MG63 (cell line): Measurements from ENCODE around the gene TRANK1. TPM values are rescaled to one million over a fixed set of nuclear protein-coding genes. Genes with fewer than 3 reads are reported as not detected.
"Not testable (repeated sequence)": the region's sequence is repeated elsewhere in the genome, so short reads cannot be mapped to it uniquely, and the experiment has no call there.

Experiments used
- DNase-seq: peaks from one replicate; pipeline ENCODE4 v3.0.0-alpha.2; 2020
- H3K27me3 ChIP-seq: fragments of 250-450 bp; sonication (Bioruptor Pico); 2 replicates; pipeline ENCODE4 v1.5.1; 2020; ENCODE audit warnings: mild to moderate bottlenecking, moderate library complexity
- H3K36me3 ChIP-seq: fragments of 250-450 bp; sonication (Bioruptor Pico); 2 replicates; pipeline ENCODE4 v1.5.1; 2020; ENCODE audit warnings: mild to moderate bottlenecking, moderate library complexity
- H3K4me3 ChIP-seq: fragments of 250-450 bp; sonication (Bioruptor Pico); 2 replicates; pipeline ENCODE4 v1.5.1; 2020; ENCODE audit warnings: mild to moderate bottlenecking, moderate library complexity
- H3K9me3 ChIP-seq: fragments of 250-450 bp; sonication (Bioruptor Pico); 2 replicates; pipeline ENCODE4 v1.5.1; 2020; ENCODE audit warnings: mild to moderate bottlenecking, moderate library complexity
- total RNA-seq: library from RNA; depleted of rRNA; stranded (reverse); fragments of >200 nt; shearing (Covaris generic); gene quantifications from 2 replicates; pipeline ENCODE4 v1.2.3, GENCODE V29; 2014; ENCODE audit warnings: low replicate concordance

TRANK1 gene
- total RNA-seq, 1 experiment from 2014 or later = 3.8 TPM

DNA sequence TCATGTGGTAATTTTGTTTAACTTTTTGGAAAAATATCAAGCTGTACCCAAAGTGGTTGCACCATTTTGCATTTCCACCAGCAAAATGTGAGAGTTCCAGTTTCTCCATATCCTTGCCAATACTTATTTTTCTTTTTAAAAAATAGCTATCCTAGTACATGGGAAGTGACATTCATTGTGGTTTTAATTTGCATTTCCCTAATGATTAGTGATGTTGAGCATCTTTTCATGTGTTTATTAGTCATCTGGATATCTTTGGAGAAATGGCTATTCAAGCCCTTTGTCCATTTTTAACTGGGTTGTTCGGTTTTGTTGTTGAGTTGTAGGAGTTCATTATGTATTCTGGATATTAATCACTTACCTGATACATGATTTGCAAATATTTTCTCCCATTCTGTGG is 19.5 kb upstream of the TRANK1 start:
- H3K4me3 ChIP-seq = no peak overlapping the region
- no peaks in the 10 kb centered on the region for H3K36me3 ChIP-seq
- H3K9me3 ChIP-seq = no peaks in the 10 kb centered on the region
- no peak for DNase-seq
- H3K27me3 ChIP-seq = no peaks in the 10 kb centered on the region

DNA sequence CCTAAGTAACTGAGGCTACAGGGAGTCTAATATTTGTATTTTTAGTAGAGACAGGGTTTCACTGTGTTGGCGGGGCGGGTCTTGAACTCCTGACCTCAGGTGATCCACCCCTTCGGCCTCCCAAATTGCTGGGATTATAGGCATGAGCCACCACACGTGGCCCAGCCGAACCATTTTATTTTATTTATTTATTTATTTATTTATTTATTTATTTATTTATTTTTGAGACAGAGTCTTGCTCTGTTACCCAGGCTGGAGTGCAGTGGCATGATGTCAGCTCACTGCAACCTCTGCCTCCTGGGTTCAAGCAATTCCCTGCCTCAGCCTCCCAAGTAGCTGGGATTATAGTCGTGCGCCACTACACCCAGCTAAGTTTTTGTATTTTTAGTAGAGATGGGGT is 18.2 kb upstream of the TRANK1 start:
- H3K36me3 ChIP-seq, H3K9me3 ChIP-seq, H3K4me3 ChIP-seq, H3K27me3 ChIP-seq, DNase-seq: not testable (repeated sequence)

DNA sequence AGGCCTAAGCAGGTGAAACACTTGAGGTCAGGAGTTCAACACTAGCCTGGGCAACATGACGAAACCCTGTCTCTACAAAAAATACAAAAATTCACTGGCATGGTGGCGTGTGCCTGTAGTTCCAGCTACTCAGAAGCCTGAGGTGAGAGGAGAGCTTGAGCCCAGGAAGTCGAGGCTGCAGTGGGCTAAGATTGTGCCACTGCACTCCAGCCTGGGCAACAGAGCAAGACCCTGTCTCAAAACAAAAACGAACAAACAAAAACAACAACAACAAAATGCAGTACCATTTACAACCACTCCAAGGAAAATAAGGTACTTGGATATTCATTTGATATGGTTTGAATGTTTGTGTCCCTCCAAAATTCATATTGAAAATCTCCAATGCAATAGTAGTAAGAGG is 15.6 kb upstream of the TRANK1 start:
- H3K4me3 ChIP-seq = no peak overlapping the region
- H3K27me3 ChIP-seq = no peaks in the 10 kb centered on the region
- no peak for DNase-seq
- no peaks in the 10 kb centered on the region for H3K9me3 ChIP-seq
- no peaks in the 10 kb centered on the region for H3K36me3 ChIP-seq

DNA sequence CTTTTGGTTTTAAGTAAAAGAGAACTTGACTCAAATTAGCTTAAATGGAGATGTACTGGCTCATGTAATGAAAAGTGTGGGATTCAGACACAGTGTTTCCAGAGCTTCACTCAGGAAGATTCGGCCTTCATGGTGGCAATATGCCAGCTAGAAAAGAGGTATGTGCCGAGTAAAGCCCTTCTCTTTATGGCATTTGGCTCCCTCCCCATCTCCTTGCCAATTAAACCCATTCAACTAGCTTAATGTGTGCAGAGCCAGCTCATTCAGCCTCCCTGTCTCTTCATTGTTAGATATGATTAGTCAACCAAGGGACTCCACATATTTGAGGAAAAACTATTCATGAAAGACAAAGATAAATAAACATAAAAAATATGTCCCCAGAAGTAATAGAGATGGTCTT is 15.0 kb upstream of the TRANK1 start:
- DNase-seq = peak; percentile 3
- no peaks in the 10 kb centered on the region for H3K27me3 ChIP-seq
- no peaks in the 10 kb centered on the region for H3K9me3 ChIP-seq
- no peaks in the 10 kb centered on the region for H3K36me3 ChIP-seq
- no peak overlapping the region for H3K4me3 ChIP-seq

DNA sequence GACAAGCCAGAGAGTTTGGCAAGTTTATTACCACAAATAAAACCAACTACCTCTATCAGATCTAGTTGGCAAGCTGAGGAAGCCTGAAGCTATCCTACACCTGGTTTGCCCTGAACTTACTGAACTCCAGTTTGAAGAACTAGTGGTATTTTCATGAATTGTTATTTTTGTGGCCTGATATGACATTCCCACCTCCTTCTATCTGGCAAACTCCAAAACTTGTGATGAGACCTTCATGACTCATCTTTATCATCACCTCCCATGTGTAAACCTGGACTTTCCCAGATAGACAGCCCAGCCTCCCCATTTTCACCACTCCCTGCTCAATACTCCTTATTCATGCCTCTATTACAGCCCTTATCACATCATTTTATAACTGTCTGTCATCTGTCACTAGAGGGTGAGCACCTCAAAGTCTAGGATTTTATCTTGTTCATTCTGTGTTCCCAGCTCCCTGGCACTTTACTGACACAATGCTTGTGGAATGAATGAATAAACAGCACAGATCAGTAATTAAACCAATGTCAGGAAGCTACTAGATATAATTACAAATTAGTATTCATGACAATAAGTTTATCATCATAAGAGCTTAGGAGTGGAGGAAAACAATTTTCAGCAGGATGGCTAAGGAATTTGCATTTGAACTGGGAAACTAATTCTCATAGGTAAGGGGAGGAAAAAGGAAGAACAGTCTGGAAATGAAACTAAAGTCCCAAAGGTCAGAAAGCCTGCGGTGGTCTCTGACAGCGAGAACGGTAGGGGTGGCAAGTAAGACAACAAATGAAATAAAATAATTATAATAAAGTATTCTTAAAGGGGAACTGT is 13.2 kb upstream of the TRANK1 start:
- H3K36me3 ChIP-seq = no peaks in the 10 kb centered on the region
- no peak overlapping the region for H3K4me3 ChIP-seq
- H3K9me3 ChIP-seq = no peaks in the 10 kb centered on the region
- DNase-seq = no peak
- H3K27me3 ChIP-seq = no peaks in the 10 kb centered on the region

DNA sequence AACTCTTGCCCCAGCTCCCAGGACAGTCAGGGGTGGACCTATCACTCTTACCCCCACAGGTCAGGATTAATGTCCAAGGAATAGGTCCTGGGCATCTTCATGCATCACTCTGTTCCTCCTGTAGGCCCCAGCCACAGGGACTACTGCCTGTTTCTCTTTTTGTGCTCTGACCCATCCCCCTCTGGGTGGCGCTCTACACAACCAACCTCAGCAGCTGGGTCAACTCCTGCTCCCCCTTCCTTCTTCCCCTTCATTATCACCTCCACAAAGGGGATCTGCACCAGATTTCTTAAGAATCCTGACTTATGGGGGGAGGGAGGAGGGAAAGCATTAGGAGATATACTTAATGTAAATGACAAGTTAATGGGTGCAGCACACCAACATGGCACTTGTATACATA is 12.2 kb upstream of the TRANK1 start:
- no peak for DNase-seq
- Histone ChIP-seq H3K36me3 (no peaks in the 10 kb centered on the region), H3K9me3 (no peaks in the 10 kb centered on the region), H3K4me3 (no peak overlapping the region), H3K27me3 (no peaks in the 10 kb centered on the region)

DNA sequence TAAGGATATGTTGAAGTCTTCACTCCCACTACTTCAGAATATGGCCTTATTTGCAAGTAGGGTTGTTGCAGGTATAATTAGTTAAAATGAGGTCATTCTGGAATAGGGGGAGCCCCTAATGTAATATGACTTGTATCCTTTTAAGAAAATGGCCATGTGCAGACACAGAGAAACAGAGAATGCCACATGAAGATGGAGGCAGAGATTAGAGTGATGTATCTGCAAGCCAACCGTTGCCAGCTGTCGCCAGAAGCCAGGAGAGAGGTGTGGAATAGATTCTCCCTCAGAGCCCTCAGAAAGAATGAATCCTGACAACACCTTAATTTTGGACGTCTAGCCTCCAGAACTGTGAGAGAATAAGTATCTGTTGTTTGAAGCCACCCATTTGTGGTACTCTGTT is 11.3 kb upstream of the TRANK1 start:
- Histone ChIP-seq H3K4me3 (no peak overlapping the region), H3K36me3 (no peaks in the 10 kb centered on the region), H3K9me3 (no peaks in the 10 kb centered on the region), H3K27me3 (no peaks in the 10 kb centered on the region)
- no peak for DNase-seq

DNA sequence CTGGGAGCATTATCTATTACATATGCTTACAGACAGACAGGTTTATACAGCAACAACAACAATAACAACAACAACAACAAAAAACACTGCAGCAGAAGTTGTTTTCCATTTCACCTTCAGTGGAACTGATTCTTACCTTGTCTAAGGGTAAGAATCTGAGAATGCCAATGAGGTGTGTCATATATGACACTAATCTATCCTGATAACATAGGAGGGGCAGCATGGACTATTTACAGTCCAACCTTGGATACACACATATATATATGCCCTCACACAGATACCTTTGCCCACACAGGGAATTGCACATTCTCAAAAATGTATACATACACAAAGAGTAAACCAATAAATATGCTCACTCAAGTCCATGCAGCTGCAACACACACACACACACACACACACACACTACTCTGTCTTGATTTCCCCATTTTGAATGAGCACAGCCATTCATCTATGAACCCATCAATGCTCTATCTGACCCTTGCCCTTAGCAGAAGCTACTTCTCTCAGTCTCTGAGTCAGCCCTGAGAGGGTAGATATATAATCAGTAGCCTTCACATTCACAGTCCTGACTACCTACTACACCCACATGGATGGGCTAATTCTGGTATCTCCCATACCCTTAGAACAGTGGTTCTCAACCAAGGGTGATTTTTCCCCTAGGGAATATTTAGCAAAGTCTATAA is 9.7 kb upstream of the TRANK1 start:
- DNase-seq = no peak
- no peaks in the 10 kb centered on the region for H3K27me3 ChIP-seq
- no peaks in the 10 kb centered on the region for H3K36me3 ChIP-seq
- no peaks in the 10 kb centered on the region for H3K9me3 ChIP-seq
- H3K4me3 ChIP-seq = no peak overlapping the region

DNA sequence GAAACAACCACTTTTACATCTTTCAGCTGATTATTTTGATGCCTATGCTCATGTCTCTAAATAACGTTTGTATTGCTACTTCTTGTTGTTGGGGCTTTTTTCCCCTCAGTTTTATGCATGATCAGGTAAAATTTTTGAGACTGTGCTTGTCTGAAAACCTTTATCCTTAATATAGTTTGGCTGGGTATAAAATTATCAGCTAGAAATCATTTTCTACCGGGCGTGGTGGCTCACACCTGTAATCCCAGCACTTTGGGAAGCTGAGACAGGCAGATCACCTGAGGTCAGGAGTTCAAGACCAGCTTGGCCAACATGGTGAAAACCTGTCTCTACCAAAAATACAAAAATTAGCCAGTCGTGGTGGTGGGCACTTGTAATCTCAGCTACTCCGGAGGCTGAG is 3.0 kb upstream of the TRANK1 start:
- H3K4me3 ChIP-seq, H3K36me3 ChIP-seq, DNase-seq, H3K9me3 ChIP-seq, H3K27me3 ChIP-seq: not testable (repeated sequence)

DNA sequence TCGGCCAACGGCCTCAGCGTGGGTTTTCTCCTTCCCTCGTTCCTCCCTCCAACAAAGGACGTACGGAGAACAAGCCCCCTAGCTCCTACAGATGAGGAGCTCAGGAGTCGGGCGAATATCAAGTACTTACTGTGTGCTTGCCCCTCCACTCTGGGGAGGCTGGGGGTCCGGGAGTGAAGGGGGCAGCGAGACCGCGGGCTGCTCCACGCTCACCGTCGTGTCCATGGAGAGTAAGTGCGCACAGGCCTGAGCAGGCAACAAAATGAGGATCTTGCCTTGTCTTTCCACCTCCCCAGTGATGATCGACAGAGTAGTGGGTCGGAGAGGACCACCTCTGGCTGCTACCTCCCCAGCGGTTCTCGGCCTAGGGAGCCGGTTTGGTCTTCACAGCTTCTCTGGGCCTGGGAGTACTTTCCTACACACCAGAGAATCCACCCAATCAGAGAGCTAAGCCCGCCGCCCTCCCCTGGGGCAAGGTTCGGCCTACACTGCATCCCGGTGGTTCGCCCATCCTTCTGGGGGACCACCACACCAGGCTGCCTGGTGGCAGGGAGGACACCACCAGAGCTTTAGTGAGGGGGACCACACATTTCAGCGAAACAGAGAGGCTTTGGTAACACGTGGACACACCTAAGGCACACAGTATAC is 603 bp upstream of the TRANK1 start:
- H3K27me3 ChIP-seq = no peaks in the 10 kb centered on the region
- DNase-seq = no peak
- H3K36me3 ChIP-seq = no peaks in the 10 kb centered on the region
- H3K9me3 ChIP-seq = no peaks in the 10 kb centered on the region
- no peak overlapping the region for H3K4me3 ChIP-seq

DNA sequence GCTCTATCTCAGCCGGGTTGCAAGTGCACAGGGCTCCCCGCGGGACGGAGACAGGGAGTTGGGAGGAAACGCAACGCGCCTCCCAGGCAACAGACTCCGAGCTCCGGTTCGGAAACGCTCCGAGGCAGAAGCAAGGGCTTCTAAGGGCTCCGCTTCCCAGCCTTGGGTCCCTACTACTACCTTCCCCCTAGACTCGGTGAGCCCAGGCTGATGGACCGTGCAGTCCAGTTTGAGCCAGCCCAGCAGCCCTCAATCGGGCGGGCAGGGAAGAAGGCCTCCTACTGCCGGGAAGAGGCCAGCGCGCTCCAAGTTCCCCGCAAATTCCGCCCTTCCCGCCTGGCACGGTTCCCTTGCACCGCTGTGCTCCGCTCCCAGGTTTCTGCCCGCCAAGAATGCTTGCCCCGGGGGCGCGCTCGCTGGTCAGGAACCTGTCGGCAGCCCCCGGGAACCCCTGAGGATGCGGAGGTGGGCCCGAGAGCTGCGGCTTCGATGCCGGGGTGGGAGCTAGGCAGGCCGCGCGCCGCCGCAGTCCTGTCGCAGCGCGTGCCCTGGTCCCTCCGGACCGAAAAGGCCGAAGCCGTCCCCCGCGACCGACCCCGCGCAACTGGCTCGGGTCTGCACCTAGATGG is 728 bp downstream of the TRANK1 start:
- no peaks in the 10 kb centered on the region for H3K9me3 ChIP-seq
- peak overlapping the region; percentile 17; the same call in 1 of the 2 replicates for H3K4me3 ChIP-seq
- no peaks in the 10 kb centered on the region for H3K36me3 ChIP-seq
- peak; percentile 19 for DNase-seq
- H3K27me3 ChIP-seq = no peaks in the 10 kb centered on the region

DNA sequence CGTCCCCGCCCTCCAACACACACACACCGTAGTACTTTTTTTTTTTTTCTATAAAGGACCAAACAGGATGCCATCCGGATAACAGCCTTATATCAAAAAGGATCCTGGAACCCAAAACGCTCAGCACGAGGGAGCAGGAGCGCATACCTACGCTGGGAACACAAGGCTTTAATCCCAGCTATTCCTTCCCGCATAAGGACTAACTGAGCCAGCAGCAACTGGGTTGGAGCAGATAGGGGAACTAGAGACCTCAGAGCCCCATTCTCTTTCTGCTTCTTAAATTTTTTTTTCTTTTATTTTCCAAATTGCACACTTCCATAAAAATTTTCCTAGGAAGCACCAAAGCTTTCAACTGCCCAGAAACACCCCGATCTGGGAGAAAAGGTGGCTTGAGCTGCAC is 1.3 kb downstream of the TRANK1 start:
- Histone ChIP-seq H3K4me3 (no peak overlapping the region), H3K36me3 (no peaks in the 10 kb centered on the region), H3K9me3 (no peaks in the 10 kb centered on the region), H3K27me3 (no peaks in the 10 kb centered on the region)
- DNase-seq = no peak

DNA sequence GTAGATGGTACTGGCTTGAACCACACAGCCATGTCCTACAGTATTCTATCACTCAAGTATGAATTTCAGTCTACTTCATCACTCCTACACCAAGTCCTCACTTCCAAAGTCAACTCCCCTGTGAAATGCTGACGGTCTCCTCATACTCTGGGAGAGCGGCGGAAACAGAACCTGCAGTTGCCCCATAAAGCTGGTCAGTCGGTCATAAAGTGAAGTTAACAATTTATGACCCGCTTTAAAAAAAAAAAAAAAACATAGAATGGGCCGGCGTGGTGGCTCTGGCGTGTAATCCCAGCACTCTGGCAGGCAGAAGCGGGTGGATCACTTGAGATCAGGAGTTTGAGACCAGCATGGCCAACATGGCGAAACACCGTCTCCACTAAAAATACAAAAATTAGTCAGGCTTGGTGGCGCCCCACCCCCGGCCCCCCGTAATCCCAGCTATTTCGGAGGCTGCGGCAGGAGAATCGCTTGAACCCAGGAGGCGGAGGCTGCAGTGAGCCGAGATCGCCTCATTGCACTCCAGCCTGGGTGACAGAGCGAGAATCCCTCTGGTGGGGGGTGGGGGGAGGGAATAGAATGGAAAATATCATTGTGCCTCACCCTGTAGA is 2.1 kb downstream of the TRANK1 start:
- Histone ChIP-seq H3K36me3 (no peaks in the 10 kb centered on the region), H3K9me3 (no peaks in the 10 kb centered on the region), H3K4me3 (no peak overlapping the region), H3K27me3 (no peaks in the 10 kb centered on the region)
- DNase-seq = no peak

DNA sequence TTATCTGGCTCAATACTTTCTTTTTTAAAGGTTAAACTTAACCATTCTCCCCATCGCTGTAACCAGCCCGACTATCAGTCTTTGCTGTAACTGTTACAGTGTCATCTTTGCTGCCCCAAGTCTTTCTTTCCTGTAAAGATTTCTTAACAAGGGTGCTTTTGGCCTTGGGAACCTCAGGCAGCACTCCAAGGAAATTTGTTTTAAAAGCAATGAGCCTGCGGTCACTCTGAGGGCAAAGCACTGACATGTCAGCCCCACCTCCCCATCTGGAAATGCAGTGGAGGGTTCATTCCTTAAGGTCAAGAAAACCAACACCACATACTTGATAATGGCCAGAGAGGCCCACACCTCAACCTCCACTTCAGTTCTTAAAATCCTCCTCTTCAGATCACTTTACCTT is 3.2 kb downstream of the TRANK1 start:
- DNase-seq = peak; percentile 4
- Histone ChIP-seq H3K27me3 (no peaks in the 10 kb centered on the region), H3K9me3 (no peaks in the 10 kb centered on the region), H3K36me3 (no peaks in the 10 kb centered on the region), H3K4me3 (no peak overlapping the region)

DNA sequence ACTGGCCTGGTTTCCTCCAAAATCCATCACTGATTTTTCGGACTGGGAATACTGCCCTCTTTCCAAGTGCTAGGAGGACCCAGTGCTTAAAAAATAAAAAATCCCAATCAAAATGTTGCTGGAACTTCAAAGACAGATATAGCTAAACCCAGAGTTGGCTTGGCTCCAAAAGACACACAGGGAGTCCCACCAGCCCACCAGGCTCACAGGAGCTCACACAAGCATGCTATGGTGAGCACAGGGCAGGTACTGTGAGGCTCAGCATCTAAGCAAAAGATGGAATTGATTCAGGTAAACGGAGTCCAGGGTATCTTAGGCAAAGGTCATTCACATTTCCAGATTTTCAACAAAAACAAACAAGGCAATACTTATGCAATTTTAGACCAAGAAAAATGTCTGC is 3.7 kb downstream of the TRANK1 start:
- no peaks in the 10 kb centered on the region for H3K9me3 ChIP-seq

DNA sequence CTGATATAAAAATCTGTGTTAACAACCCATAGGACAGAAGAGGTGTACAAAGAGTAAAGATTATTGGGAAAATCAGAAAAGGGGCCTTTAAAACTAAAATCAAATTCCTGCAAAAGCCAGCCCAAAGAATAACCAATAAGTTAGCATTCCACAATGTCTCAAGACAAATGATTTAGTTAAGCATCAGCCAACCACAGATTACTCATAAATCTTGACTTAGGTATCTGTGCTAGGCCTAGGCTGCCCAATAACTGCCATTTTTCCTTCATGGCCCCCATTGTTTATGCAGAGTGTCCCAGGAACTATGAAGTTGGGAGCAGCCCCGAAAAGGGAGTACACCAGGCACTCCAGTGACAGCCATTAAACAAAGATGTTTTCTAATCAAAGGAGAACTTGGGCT is 7.4 kb downstream of the TRANK1 start:
- Histone ChIP-seq H3K4me3 (no peak overlapping the region), H3K36me3 (no peaks in the 10 kb centered on the region), H3K9me3 (no peaks in the 10 kb centered on the region), H3K27me3 (no peaks in the 10 kb centered on the region)
- no peak for DNase-seq

More for the DNA sequence above, 3.7 kb downstream of the TRANK1 start:
- Histone ChIP-seq H3K4me3 (no peak overlapping the region), H3K27me3 (no peaks in the 10 kb centered on the region), H3K36me3 (no peaks in the 10 kb centered on the region)
- no peak for DNase-seq
